H1 (cell line): Measurements from ENCODE around the gene SLC25A39.

Experiments used
- CBX8 ChIP-seq: fragments of 300-800, 300-1000 bp; sonication (generic); IDR thresholded peaks from 2 replicates; pipeline ENCODE4 v1.7.1; 2016; ENCODE audit warnings: low read depth, low read length, borderline replicate concordance
- CEBPB ChIP-seq: IDR thresholded peaks from 2 replicates; pipeline ENCODE4 v1.6.1; 2012; ENCODE audit warnings: low read depth, low read length
- EZH2 ChIP-seq: fragments of 200-600 bp; sonication (generic); IDR thresholded peaks from 2 replicates; pipeline ENCODE4 v1.7.1; 2012; ENCODE audit warnings: low read depth, mild to moderate bottlenecking, moderate library complexity, low read length, inconsistent platforms; ENCODE audit not compliant: severe bottlenecking
- POLR2A ChIP-seq, 2 experiments: IDR thresholded peaks; 1 replicate in 1 of 2; 2 replicates in 1 of 2; pipeline ENCODE4 v1.6.1; 2011; ENCODE audit warnings: low read depth in 2 of 2, low read length in 2 of 2, mild to moderate bottlenecking in 2 of 2; ENCODE audit errors: control extremely low read depth in 1 of 2
- YY1 ChIP-seq: IDR thresholded peaks from 2 replicates; pipeline ENCODE4 v1.6.1; 2011; ENCODE audit warnings: low read depth, mild to moderate bottlenecking, low read length
- TF ChIP-seq, protein P1 (sequence below), 3 experiments: IDR thresholded peaks; 1 replicate in 2 of 3; 2 replicates in 1 of 3; pipeline versions ENCODE4 v1.5.1 to v1.6.1; 2011; ENCODE audit warnings: low read length in 3 of 3, mild to moderate bottlenecking in 3 of 3, inconsistent platforms in 2 of 3, low read depth in 1 of 3, moderate library complexity in 1 of 3; ENCODE audit not compliant: insufficient read depth in 1 of 3; ENCODE audit errors: control extremely low read depth in 1 of 3

DNA sequence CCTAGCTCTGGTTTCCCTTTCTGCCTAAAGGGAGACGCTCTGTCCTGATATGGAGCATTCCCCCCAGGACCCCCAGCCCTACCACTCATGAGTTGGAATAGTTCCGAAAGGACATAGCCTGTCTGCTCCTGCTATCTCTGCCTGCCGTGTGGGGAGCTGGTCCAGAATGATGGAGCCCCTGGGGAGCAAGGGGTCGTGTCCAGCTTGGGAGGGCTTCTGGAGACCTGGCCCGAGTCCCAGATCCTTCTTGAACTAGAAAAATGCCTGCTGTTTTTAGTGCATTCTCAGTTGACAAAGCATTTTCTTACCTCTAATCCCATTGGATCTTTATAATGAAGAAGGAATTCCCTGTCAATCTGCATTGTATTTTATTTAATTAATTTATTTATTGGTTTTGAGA, 11.3 kb upstream of the SLC25A39 start:
- TF ChIP-seq POLR2A (IDR thresholded peaks at IDR 0.05; ENCODE audit: control extremely low read depth in 1 of 2, low read depth in 2 of 2, low read length in 2 of 2) (no peak), CBX8 (no peak), YY1 (no peak), CEBPB (no peak), EZH2 (no peak)
- TF ChIP-seq, protein P1, sequence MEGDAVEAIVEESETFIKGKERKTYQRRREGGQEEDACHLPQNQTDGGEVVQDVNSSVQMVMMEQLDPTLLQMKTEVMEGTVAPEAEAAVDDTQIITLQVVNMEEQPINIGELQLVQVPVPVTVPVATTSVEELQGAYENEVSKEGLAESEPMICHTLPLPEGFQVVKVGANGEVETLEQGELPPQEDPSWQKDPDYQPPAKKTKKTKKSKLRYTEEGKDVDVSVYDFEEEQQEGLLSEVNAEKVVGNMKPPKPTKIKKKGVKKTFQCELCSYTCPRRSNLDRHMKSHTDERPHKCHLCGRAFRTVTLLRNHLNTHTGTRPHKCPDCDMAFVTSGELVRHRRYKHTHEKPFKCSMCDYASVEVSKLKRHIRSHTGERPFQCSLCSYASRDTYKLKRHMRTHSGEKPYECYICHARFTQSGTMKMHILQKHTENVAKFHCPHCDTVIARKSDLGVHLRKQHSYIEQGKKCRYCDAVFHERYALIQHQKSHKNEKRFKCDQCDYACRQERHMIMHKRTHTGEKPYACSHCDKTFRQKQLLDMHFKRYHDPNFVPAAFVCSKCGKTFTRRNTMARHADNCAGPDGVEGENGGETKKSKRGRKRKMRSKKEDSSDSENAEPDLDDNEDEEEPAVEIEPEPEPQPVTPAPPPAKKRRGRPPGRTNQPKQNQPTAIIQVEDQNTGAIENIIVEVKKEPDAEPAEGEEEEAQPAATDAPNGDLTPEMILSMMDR (IDR thresholded peaks at IDR 0.05; ENCODE audit: control extremely low read depth in 1 of 3, insufficient read depth in 1 of 3, low read depth in 1 of 3, low read length in 3 of 3) = no peak
